Spleen (tissue), 11 donors: Measurements from ENCODE around the gene WDR90. TPM values are rescaled to one million over a fixed set of nuclear protein-coding genes. Genes with fewer than 3 reads are reported as not detected.

Source experiments
- DNase-seq: peaks from one replicate; pipeline ENCODE4 v3.0.0-alpha.2; 2020
- H3K27ac ChIP-seq, 8 donors: fragments of 200-600 bp; sonication (generic) in 7 of 8; 1 replicate in 4 of 8; 2 replicates in 4 of 8; pipeline versions ENCODE4 v1.5.0 to v1.8.0; 2016 to 2021; ENCODE audit warnings: inconsistent platforms in 4 of 8, mild to moderate bottlenecking in 4 of 8, moderate library complexity in 1 of 8
- H3K27me3 ChIP-seq, 7 donors: fragments of 200-600 bp; sonication (generic) in 6 of 7; replicated peaks in 1 of 7; 1 replicate in 4 of 7; 2 replicates in 3 of 7; pipeline versions ENCODE4 v1.5.0 to v1.8.0; 2016 to 2021; ENCODE audit warnings: inconsistent platforms in 3 of 7, mild to moderate bottlenecking in 1 of 7
- H3K36me3 ChIP-seq, 6 donors: fragments of 200-600 bp; sonication (generic) in 5 of 6; 1 replicate in 4 of 6; 2 replicates in 2 of 6; pipeline versions ENCODE4 v1.5.0 to v1.8.0; 2016 to 2021; ENCODE audit warnings: inconsistent platforms in 2 of 6
- H3K4me1 ChIP-seq, 6 donors: fragments of 200-600 bp; sonication (generic) in 5 of 6; 1 replicate in 3 of 6; 2 replicates in 3 of 6; pipeline versions ENCODE4 v1.5.0 to v1.8.0; 2016 to 2021; ENCODE audit warnings: inconsistent platforms in 3 of 6
- H3K4me3 ChIP-seq, 8 donors: fragments of 200-600 bp; sonication (generic) in 7 of 8; 1 replicate in 4 of 8; 2 replicates in 4 of 8; pipeline versions ENCODE4 v1.5.0 to v1.8.0; 2016 to 2021; ENCODE audit warnings: inconsistent platforms in 4 of 8, mild to moderate bottlenecking in 4 of 8, moderate library complexity in 2 of 8
- H3K9me3 ChIP-seq, 8 donors: fragments of 200-600 bp; sonication (generic) in 7 of 8; 1 replicate in 4 of 8; 2 replicates in 4 of 8; pipeline versions ENCODE4 v1.5.0 to v1.8.0; 2016 to 2021; ENCODE audit warnings: inconsistent platforms in 4 of 8
- CTCF ChIP-seq, 11 experiments: fragments of 200-600 bp in 7 of 11; fragments of 450-650 bp in 4 of 11; sonication (generic) in 4 of 11; IDR thresholded peaks in 8 of 11; conservative IDR thresholded peaks in 3 of 11; 1 replicate in 7 of 11; 2 replicates in 4 of 11; pipeline versions ENCODE4 v1.4.0 to v1.8.0; 2016 to 2021; ENCODE audit warnings: antibody characterized with exemption in 11 of 11, inconsistent platforms in 4 of 11, mild to moderate bottlenecking in 1 of 11
- POLR2A ChIP-seq, 3 donors: fragments of 450-650 bp; IDR thresholded peaks; one replicate each; pipeline ENCODE4 v1.5.1; 2017; ENCODE audit warnings: antibody characterized with exemption in 3 of 3, mild to moderate bottlenecking in 1 of 3
- POLR2AphosphoS5 ChIP-seq, 3 donors: sonication (generic); formaldehyde crosslinking; IDR thresholded peaks; one replicate each; pipeline ENCODE4 v1.5.1; 2017; ENCODE audit warnings: antibody characterized with exemption in 3 of 3
- WGBS, 5 donors: extraction: QIAGEN DNeasy Blood & Tissue Kit in 3 of 5; methylation state at CpG; one replicate each; pipeline versions ENCODE4 v1.1.5 to v1.1.7; 2013 to 2018; 5-methylcytosine and 5-hydroxymethylcytosine counted together
- intact Hi-C: fragments of 100-400 bp; cut with DNase I; formaldehyde crosslinking; loops from one replicate; pipeline ENCODE4 v1.15.0; 2023; ENCODE audit warnings: low total_unique reads
- polyA plus RNA-seq, 3 donors: library from polyadenylated mRNA; stranded (reverse); fragments of 200-250 nt; gene quantifications; one replicate each; pipeline ENCODE4 v1.2.1, GENCODE V29; 2013
- total RNA-seq, 7 donors: library from RNA; depleted of rRNA in 3 of 7; stranded (reverse); fragments of >200 nt in 3 of 7; fragmentation: NEBNext Ultra II Directional in 4 of 7; extraction: Animal tissue kit (Norgen Biotek cat#: 25700) in 4 of 7; gene quantifications; one replicate each; pipeline versions ENCODE4 v1.1.0 to v1.2.1, GENCODE V29; 2016 to 2021
- donor health status: healthy with polysubstance abuse.
- donor health status: DM: no; HTN: no; CAD: no; lungs with moderate emphysema.
- donor health status: DM: no; HTN: no; CAD: no.
- donor health status: Bipolar disorder and iron deficiency.
- donor health status: healthy.
- donor health status: DM: no; HTN: no; CAD: no.
- donor health status: DM: yes; HTN: yes; CAD: no.

WDR90 gene
- total and polyA plus RNA-seq, 10 donors: 7.9 to 30.2 (median 19.4) TPM

GRCh38 chr16:606656-607307 lies 42.4 kb upstream of the WDR90 start:
- Histone ChIP-seq H3K27ac (no peak overlapping the region), H3K36me3 (peaks cover 0 to 8% (median 0%) of the 10 kb centered on the region in 6 donors), H3K9me3 (peaks cover 0 to 10% (median 7%) of the 10 kb centered on the region in 8 donors), H3K27me3 (no peaks in the 10 kb centered on the region), H3K4me3 (no peak overlapping the region), H3K4me1 (peaks cover 0 to 27% (median 18%) of the 10 kb centered on the region in 6 donors)
- intact Hi-C loops: no loop called here
- 93 to 97% (median 94%) methylated on average over 17 to 22 of the region's 22 CpGs for WGBS, 5 donors
- TF ChIP-seq CTCF (IDR thresholded peaks at IDR 0.05 in 8 of 11, conservative IDR thresholded peaks at IDR 0.05 in 3 of 11) (no peak), POLR2A (IDR thresholded peaks at IDR 0.05) (no peak), POLR2AphosphoS5 (IDR thresholded peaks at IDR 0.05) (no peak)
- no peak for DNase-seq

GRCh38 chr16:608019-608418 lies 41.1 kb upstream of the WDR90 start:
- H3K9me3 ChIP-seq: peaks cover 0 to 10% (median 7%) of the 10 kb centered on the region in 8 donors
- WGBS, 5 donors: 68 to 93% (median 79%) methylated on average over 10 of the region's 10 CpGs
- H3K27me3 ChIP-seq: no peaks in the 10 kb centered on the region
- intact Hi-C loops: no loop called here
- no peak for TF ChIP-seq POLR2A (IDR thresholded peaks at IDR 0.05)
- no peak for TF ChIP-seq CTCF (IDR thresholded peaks at IDR 0.05 in 8 of 11, conservative IDR thresholded peaks at IDR 0.05 in 3 of 11)
- no peak for TF ChIP-seq POLR2AphosphoS5 (IDR thresholded peaks at IDR 0.05)
- no peak overlapping the region for H3K27ac ChIP-seq
- DNase-seq: no peak
- peaks cover 0 to 27% (median 18%) of the 10 kb centered on the region in 6 donors for H3K4me1 ChIP-seq
- H3K36me3 ChIP-seq: peaks cover 0 to 8% (median 0%) of the 10 kb centered on the region in 6 donors
- no peak overlapping the region for H3K4me3 ChIP-seq

- H3K9me3 ChIP-seq: peaks cover 0 to 10% (median 7%) of the 10 kb centered on the region in 8 donors
- WGBS, 5 donors: 70 to 75% (median 74%) methylated on average over 13 of the region's 13 CpGs
- no peaks in the 10 kb centered on the region for H3K27me3 ChIP-seq
- no peak overlapping the region for H3K4me3 ChIP-seq
- peaks cover 0 to 27% (median 18%) of the 10 kb centered on the region in 6 donors for H3K4me1 ChIP-seq
- no peak for TF ChIP-seq CTCF (IDR thresholded peaks at IDR 0.05 in 8 of 11, conservative IDR thresholded peaks at IDR 0.05 in 3 of 11)
- no peak for TF ChIP-seq POLR2AphosphoS5 (IDR thresholded peaks at IDR 0.05)
- no peak for TF ChIP-seq POLR2A (IDR thresholded peaks at IDR 0.05)
- H3K27ac ChIP-seq: peak overlapping the region in 5 of 8 donors; percentile 9 to 60 (median 26)
- no peak for DNase-seq
- H3K36me3 ChIP-seq: peaks cover 0 to 13% (median 0%) of the 10 kb centered on the region in 6 donors
- intact Hi-C loops: no loop called here
Observed at GRCh38 chr16:609316-609715, 39.8 kb upstream of the WDR90 start.

GRCh38 chr16:609984-610383 lies 39.2 kb upstream of the WDR90 start:
- DNase-seq: no peak
- WGBS, 5 donors: 80 to 94% (median 81%) methylated on average over 6 to 14 of the region's 14 CpGs
- Histone ChIP-seq H3K36me3 (peaks cover 0 to 13% (median 0%) of the 10 kb centered on the region in 6 donors), H3K4me3 (no peak overlapping the region), H3K9me3 (peaks cover 0 to 7% (median 5%) of the 10 kb centered on the region in 8 donors), H3K27ac (peak overlapping the region in 5 of 8 donors; percentile 9 to 60 (median 26)), H3K27me3 (no peaks in the 10 kb centered on the region), H3K4me1 (peaks cover 0 to 27% (median 18%) of the 10 kb centered on the region in 6 donors)
- intact Hi-C loops: no loop called here
- TF ChIP-seq CTCF (IDR thresholded peaks at IDR 0.05 in 8 of 11, conservative IDR thresholded peaks at IDR 0.05 in 3 of 11) (no peak), POLR2AphosphoS5 (IDR thresholded peaks at IDR 0.05) (no peak), POLR2A (IDR thresholded peaks at IDR 0.05) (no peak)
